AG04450 (cell line): ENCODE measurements around the gene IFT122. TPM values are rescaled to one million over a fixed set of nuclear protein-coding genes. Genes with fewer than 3 reads are reported as not detected.

Experiments
- CTCF ChIA-PET: fragments of 300-600, 350-600 bp; formaldehyde crosslinking; extraction: SDS; loops from one replicate; lab custom pipeline; 2022; ENCODE audit warnings: antibody characterized with exemption, inconsistent platforms; lab: Charles Lee
- POLR2A ChIA-PET: fragments of 350-600 bp; formaldehyde crosslinking; extraction: SDS; loops from one replicate; lab custom pipeline; 2021; ENCODE audit warnings: antibody characterized with exemption, inconsistent platforms; lab: Yijun Ruan, JAX
- DNase-seq: peaks from one replicate; pipeline ENCODE4 v3.0.0-alpha.2; 2011; ENCODE audit warnings: low read depth, low spot score
- H3K27ac ChIP-seq: one replicate; pipeline ENCODE4 v1.5.1; 2012; ENCODE audit warnings: low read depth, low read length, control low read depth
- H3K27me3 ChIP-seq: one replicate; pipeline ENCODE4 v1.6.0; 2012; ENCODE audit warnings: low read length; ENCODE audit not compliant: control insufficient read depth, insufficient read depth
- H3K4me3 ChIP-seq: 2 replicates; pipeline ENCODE4 v1.5.1; 2011; ENCODE audit warnings: mild to moderate bottlenecking, low read depth, low read length, control low read depth
- H3K9me3 ChIP-seq: 2 replicates; pipeline ENCODE4 v1.5.1; 2012; ENCODE audit warnings: low read length; ENCODE audit not compliant: control insufficient read depth, insufficient read depth
- CTCF ChIP-seq: IDR thresholded peaks from 2 replicates; pipeline ENCODE4 v1.5.1; 2011; ENCODE audit warnings: low read depth, low read length, control low read depth, inconsistent platforms
- polyA plus RNA-seq: library from polyadenylated mRNA; depleted of rRNA; stranded (reverse); fragments of >200 nt; gene quantifications from 2 replicates; pipeline ENCODE4 v1.2.3, GENCODE V29; 2011

IFT122 gene
- polyA plus RNA-seq, 1 experiment = 14.3 TPM

- Histone ChIP-seq H3K9me3 (no peaks in the 10 kb centered on the region; the same call in 1 of the 2 replicates), H3K4me3 (peak overlapping the region; percentile 39), H3K27ac (peak overlapping the region; percentile 92), H3K27me3 (no peaks in the 10 kb centered on the region)
- no peak for TF ChIP-seq CTCF
- DNase-seq = peak; percentile 36
- POLR2A ChIA-PET = interaction anchor here (0.6 to 2.9 kb wide), 6 partner anchors 11 to 245 kb away, joined by 3 to 12 read pairs (median 4); partner anchors contain the start of genes IFT122, MBD4 and PLXND1
- CTCF ChIA-PET = interaction anchor here (1.4 kb wide), 1 partner anchor 178 kb away, joined by 3 read pairs; no protein-coding TSS in a partner anchor
Observed at GRCh38 chr3:129560911-129561594, 121.0 kb downstream of the IFT122 start.

- H3K4me3 ChIP-seq = no peak overlapping the region
- no peak for DNase-seq
- peak overlapping the region; percentile 92 for H3K27ac ChIP-seq
- no peaks in the 10 kb centered on the region; the same call in 1 of the 2 replicates for H3K9me3 ChIP-seq
- POLR2A ChIA-PET = interaction anchor here (0.6 to 2.9 kb wide), 6 partner anchors 34 to 246 kb away, joined by 3 to 12 read pairs (median 4); partner anchors contain the start of genes IFT122, MBD4 and PLXND1
- CTCF ChIA-PET = interaction anchor here (0.9 to 1.4 kb wide), 2 partner anchors 72 to 178 kb away, joined by 3 to 4 read pairs; no protein-coding TSS in a partner anchor
- no peak for TF ChIP-seq CTCF
- H3K27me3 ChIP-seq = no peaks in the 10 kb centered on the region
Observed at GRCh38 chr3:129561619-129562248, 121.7 kb downstream of the IFT122 start.

GRCh38 chr3:129562803-129563202 is 122.8 kb downstream of the IFT122 start:
- no peak for TF ChIP-seq CTCF
- POLR2A ChIA-PET = no interaction called here
- CTCF ChIA-PET = interaction anchor here (0.9 kb wide), 1 partner anchor 73 kb away, joined by 4 read pairs; no protein-coding TSS in a partner anchor
- Histone ChIP-seq H3K4me3 (no peak overlapping the region), H3K27ac (no peak overlapping the region), H3K27me3 (no peaks in the 10 kb centered on the region), H3K9me3 (no peaks in the 10 kb centered on the region; the same call in 1 of the 2 replicates)
- no peak for DNase-seq

- POLR2A ChIA-PET = no interaction called here
- DNase-seq = no peak
- TF ChIP-seq CTCF = no peak
- Histone ChIP-seq H3K27me3 (no peaks in the 10 kb centered on the region), H3K9me3 (no peaks in the 10 kb centered on the region; the same call in 1 of the 2 replicates), H3K27ac (no peak overlapping the region), H3K4me3 (no peak overlapping the region)
- CTCF ChIA-PET = no interaction called here
Observed at GRCh38 chr3:129563332-129563731, 123.3 kb downstream of the IFT122 start.
